OCI-LY1 (cell line): ENCODE data around the gene OS9.

Experiments
- H2AFZ ChIP-seq: fragments of 200-600 bp; sonication (generic), shearing (Covaris generic); 2 replicates; pipeline ENCODE4 v1.6.0; 2014; ENCODE audit warnings: antibody characterized with exemption, mild to moderate bottlenecking, low read length
- H3F3A ChIP-seq: fragments of 200-600 bp; sonication (generic), shearing (Covaris generic); 2 replicates; pipeline ENCODE4 v1.6.0; 2014; ENCODE audit warnings: mild to moderate bottlenecking, antibody characterized with exemption, low read length, moderate library complexity; ENCODE audit not compliant: insufficient read depth
- H3K27ac ChIP-seq: fragments of 200-600 bp; sonication (generic); 2 replicates; pipeline ENCODE4 v1.5.1; 2014; ENCODE audit warnings: low read length, mixed run types, mild to moderate bottlenecking, low read depth; ENCODE audit not compliant: poor library complexity, severe bottlenecking
- H3K27me3 ChIP-seq: fragments of 200-600 bp; sonication (generic); 2 replicates; pipeline ENCODE4 v1.6.0; 2014; ENCODE audit warnings: antibody characterized with exemption, mild to moderate bottlenecking, low read length, moderate library complexity; ENCODE audit not compliant: insufficient read depth
- H3K36me3 ChIP-seq: fragments of 200-600 bp; sonication (generic); 2 replicates; pipeline ENCODE4 v1.6.1; 2014; ENCODE audit warnings: mild to moderate bottlenecking, antibody characterized with exemption, low read length, moderate library complexity, mixed read lengths; ENCODE audit not compliant: insufficient read depth
- H3K4me1 ChIP-seq: fragments of 200-600 bp; sonication (generic); 2 replicates; pipeline ENCODE4 v1.5.1; 2014; ENCODE audit warnings: mild to moderate bottlenecking, low read length, moderate library complexity; ENCODE audit not compliant: insufficient read depth, severe bottlenecking
- H3K4me2 ChIP-seq: fragments of 200-600 bp; sonication (generic), shearing (Covaris generic); 2 replicates; pipeline ENCODE4 v1.6.1; 2014; ENCODE audit warnings: low read length
- H3K4me3 ChIP-seq: fragments of 200-600 bp; sonication (generic); 2 replicates; pipeline ENCODE4 v1.5.1; 2014; ENCODE audit warnings: low read length, low read depth, mild to moderate bottlenecking, mixed read lengths; ENCODE audit not compliant: poor library complexity, severe bottlenecking
- H3K79me2 ChIP-seq: fragments of 200-600 bp; shearing (Covaris generic); 2 replicates; pipeline ENCODE4 v1.6.1; 2016; ENCODE audit warnings: mixed run types, low read length, mixed read lengths; ENCODE audit not compliant: insufficient read depth
- H3K9ac ChIP-seq: fragments of 200-600 bp; sonication (generic), shearing (Covaris generic); 2 replicates; pipeline ENCODE4 v1.6.1; 2014; ENCODE audit warnings: mild to moderate bottlenecking, low read length, mixed read lengths
- H3K9me2 ChIP-seq: fragments of 200-600 bp; sonication (generic), shearing (Covaris generic); 2 replicates; pipeline ENCODE4 v1.6.1; 2014; ENCODE audit warnings: low read depth, mild to moderate bottlenecking, low read length, mixed read lengths
- H3K9me3 ChIP-seq: fragments of 200-600 bp; shearing (Covaris generic); 2 replicates; pipeline ENCODE4 v1.6.1; 2014; ENCODE audit warnings: low read length, mixed read lengths
- H4K20me1 ChIP-seq: fragments of 200-600 bp; sonication (generic), shearing (Covaris generic); 2 replicates; pipeline ENCODE4 v1.6.0; 2016; ENCODE audit warnings: mild to moderate bottlenecking, low read length; ENCODE audit not compliant: insufficient read depth
- CTCF ChIP-seq: fragments of 200-600 bp; sonication (generic), shearing (Covaris generic); IDR thresholded peaks from 2 replicates; pipeline ENCODE4 v1.5.1; 2017; ENCODE audit warnings: mild to moderate bottlenecking, antibody characterized with exemption, low read length, moderate library complexity, mixed read lengths
- EZH2 ChIP-seq: fragments of 200-600 bp; sonication (generic), shearing (Covaris generic); IDR thresholded peaks from 2 replicates; pipeline ENCODE4 v1.8.0; 2017; ENCODE audit warnings: borderline replicate concordance, mixed run types, mild to moderate bottlenecking, antibody characterized with exemption, low read length, moderate library complexity, mixed read lengths

OS9 gene

GRCh38 chr12:57754411-57755193, 60.7 kb downstream of the OS9 start, which contains the start of gene MARCHF9:
Gene MARCHF9 (plus strand): TSS chr12:57755103. CDS start chr12:57755529, 426 bp downstream.
- H2AFZ ChIP-seq = no peak within 1 kb of the TSS

GRCh38 chr12:57755194-57755453, 61.2 kb downstream of the OS9 start:
- Histone ChIP-seq H3K9me2 (no peaks in the 10 kb centered on the region), H3K9ac (peak overlapping the region; percentile 77), H3K4me3 (peak overlapping the region; percentile 73), H3K27ac (no peak overlapping the region), H3K9me3 (no peaks in the 10 kb centered on the region), H3K27me3 (no peaks in the 10 kb centered on the region), H3K4me1 (peaks cover 48% of the 10 kb centered on the region), H3K4me2 (peak overlapping the region; percentile 91; the same call in 1 of the 2 replicates), H3K79me2 (peaks cover 20% of the 10 kb centered on the region), H2AFZ (no peak overlapping the region), H4K20me1 (no peaks in the 10 kb centered on the region), H3K36me3 (peaks cover 40% of the 10 kb centered on the region), H3F3A (no peaks in the 10 kb centered on the region)
- TF ChIP-seq EZH2 (no peak), CTCF (no peak)

More at GRCh38 chr12:57754411-57755193, 60.7 kb downstream of the OS9 start, which contains the start of gene MARCHF9:
- no peaks in the 10 kb centered on the region for H3K27me3 ChIP-seq
- H3K79me2 ChIP-seq = peaks cover 21% of the 10 kb centered on the region
- H3K4me1 ChIP-seq = peaks cover 48% of the 10 kb centered on the region
- H3K9ac ChIP-seq = peak within 1 kb of the TSS; percentile 77
- H3K4me2 ChIP-seq = peak within 1 kb of the TSS; percentile 91
- peaks cover 39% of the 10 kb centered on the region for H3K36me3 ChIP-seq
- H4K20me1 ChIP-seq = no peaks in the 10 kb centered on the region
- TF ChIP-seq EZH2 (no peak), CTCF (no peak)
- peak within 1 kb of the TSS; percentile 65 for H3K27ac ChIP-seq
- H3F3A ChIP-seq = no peaks in the 10 kb centered on the region
- H3K9me3 ChIP-seq = no peaks in the 10 kb centered on the region
- no peaks in the 10 kb centered on the region for H3K9me2 ChIP-seq
- H3K4me3 ChIP-seq = peak within 1 kb of the TSS; percentile 73

GRCh38 chr12:57755454-57756372, 61.8 kb downstream of the OS9 start:
- TF ChIP-seq CTCF = no peak
- TF ChIP-seq EZH2 = no peak
- H3K27ac ChIP-seq = peak overlapping the region; percentile 65
- peaks cover 14% of the 10 kb centered on the region for H3K79me2 ChIP-seq

More at GRCh38 chr12:57755454-57756372, 61.8 kb downstream of the OS9 start:
- Histone ChIP-seq H3K9me3 (no peaks in the 10 kb centered on the region), H4K20me1 (no peaks in the 10 kb centered on the region), H3F3A (no peaks in the 10 kb centered on the region), H3K36me3 (peaks cover 34% of the 10 kb centered on the region), H3K4me2 (peak overlapping the region; percentile 91), H3K9me2 (no peaks in the 10 kb centered on the region), H3K4me3 (peak overlapping the region; percentile 73), H2AFZ (no peak overlapping the region), H3K27me3 (no peaks in the 10 kb centered on the region), H3K9ac (peak overlapping the region; percentile 77), H3K4me1 (peaks cover 43% of the 10 kb centered on the region)
